ENCODE results near the gene ACYP1.
"Not testable (repeated sequence)": the region's sequence is repeated elsewhere in the genome, so short reads cannot be mapped to it uniquely, and the experiment has no call there.

Gene ACYP1

DNA sequence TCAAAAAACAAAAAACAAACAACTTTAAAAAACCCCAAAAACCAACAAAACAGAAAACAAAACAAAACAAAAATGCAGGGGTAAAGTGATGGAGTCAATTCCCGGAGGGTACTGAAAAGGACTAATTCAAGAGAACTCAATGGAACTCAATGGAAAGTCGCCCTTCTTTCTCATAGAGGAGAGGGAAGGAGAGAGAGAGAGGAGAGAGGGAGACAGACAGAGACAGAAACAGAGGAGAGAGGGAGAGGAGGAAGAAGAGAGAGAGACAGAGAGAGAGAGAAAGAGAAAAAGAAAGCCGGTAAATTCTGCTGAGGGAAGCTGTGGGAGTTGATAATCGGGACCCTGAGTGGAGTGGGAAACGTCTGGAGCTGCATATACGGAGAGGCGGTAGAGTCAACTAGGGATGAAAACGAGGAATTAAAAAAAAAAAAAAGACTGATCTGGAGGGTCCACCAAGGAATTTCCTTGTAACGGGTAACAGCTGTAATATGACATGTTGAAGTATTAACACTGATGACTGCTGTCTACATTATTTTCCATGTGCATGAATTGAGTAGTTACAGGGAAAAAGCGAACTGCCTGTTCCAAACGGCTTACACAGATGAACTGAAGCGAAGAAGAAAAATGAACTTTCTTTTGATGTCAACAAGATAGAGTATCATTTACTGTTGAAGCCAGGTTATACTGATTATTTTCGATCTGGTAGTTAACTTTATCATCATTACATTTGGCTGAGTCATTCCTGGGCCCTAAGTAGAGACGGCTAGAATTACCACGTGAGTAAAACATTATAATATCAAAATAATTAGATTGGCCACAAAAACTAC is 4.7 kb upstream of the ACYP1 start:
- no peak for DNase-seq (ENCODE audit: low spot score)

DNA sequence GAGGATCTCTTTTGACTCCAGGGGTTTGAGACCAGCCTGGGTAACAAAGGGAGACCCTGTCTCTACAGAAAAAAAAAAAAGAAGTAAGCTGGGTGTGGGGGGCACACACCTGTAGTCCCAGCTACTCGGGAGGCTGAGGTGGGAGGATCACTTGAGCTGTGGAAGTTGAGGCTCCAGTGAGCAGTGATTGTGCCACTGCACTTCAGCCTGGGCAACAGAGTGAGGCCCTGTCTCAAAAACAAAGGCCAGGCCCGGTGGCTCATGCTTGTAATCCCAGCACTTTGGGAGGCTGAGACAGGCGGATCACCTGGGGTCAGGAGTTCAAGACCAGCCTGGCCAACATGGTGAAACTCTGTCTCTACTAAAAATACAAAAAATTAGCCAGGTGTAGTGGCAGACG is 3.9 kb upstream of the ACYP1 start:
- not testable (repeated sequence) for DNase-seq (ENCODE audit: low spot score)

DNA sequence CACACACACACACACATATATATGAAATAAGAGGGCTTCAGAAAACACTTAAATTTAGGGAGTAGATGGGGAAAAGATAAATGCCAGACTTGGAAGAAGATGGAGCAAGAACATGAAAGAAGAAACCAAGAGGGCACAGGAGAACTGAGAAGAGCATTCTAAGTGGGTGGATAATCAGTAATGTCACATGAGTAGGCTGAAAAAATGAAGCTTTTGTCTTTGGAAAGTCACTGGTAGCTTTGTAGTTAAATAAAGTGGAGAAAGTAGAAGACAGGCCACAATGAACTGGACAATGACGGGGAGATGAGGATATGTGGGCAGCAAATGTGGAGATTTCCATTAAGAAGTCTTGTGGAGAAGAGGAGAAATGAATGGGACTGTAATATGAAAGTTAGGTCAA is 3.4 kb upstream of the ACYP1 start:
- DNase-seq (ENCODE audit: low spot score), result no peak

DNA sequence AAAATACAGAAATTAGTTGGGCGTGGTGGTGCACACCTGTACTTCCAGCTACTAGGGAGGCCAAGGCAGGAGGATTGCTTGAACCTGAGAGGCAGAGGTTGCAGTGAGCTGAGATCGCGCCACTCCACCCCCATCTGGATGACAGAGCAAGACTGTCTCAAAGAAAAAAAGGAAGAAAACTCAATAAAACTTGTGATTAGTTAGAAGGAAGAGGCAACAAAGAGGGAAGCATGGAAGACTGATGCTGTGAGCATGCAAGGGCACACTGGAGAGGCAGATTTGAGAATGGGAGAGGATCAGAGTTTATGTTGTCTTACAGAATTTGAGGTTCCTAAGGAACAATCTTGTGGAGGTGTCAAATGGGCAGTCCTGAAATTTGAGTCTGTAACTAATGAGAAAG is 2.9 kb upstream of the ACYP1 start:
- DNase-seq (ENCODE audit: low spot score), result no peak

GRCh38 chr14:75064205-75064567 is 362 bp upstream of the ACYP1 start:
- DNase-seq (ENCODE audit: low spot score), result no peak

GRCh38 chr14:75063013-75063412 is 811 bp downstream of the ACYP1 start:
- DNase-seq (ENCODE audit: low spot score), result no peak

DNA sequence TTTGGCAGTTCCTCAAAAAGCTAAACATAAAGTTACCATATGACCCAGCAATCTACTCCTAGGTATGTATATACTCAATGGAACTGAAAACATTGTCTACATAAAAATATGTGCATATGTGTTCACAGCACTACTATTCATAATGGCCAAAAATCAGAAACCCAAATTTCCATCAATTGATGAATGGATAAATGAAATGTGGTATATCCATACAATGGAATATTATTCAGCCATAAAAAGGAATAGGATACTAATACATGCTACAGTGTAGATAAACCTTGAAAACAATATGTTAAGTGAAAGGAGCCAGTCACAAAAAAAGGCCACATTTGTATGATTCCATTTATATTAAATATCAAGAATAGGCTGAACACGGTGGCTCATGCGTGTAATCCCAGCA is 3.4 kb downstream of the ACYP1 start:
- no peak for DNase-seq (ENCODE audit: low spot score)

- DNase-seq (ENCODE audit: low spot score), result no peak
Observed at GRCh38 chr14:75059642-75060041, 4.2 kb downstream of the ACYP1 start.

GRCh38 chr14:75054421-75054820 is 9.4 kb downstream of the ACYP1 start:
- no peak for DNase-seq (ENCODE audit: low spot score)

DNA sequence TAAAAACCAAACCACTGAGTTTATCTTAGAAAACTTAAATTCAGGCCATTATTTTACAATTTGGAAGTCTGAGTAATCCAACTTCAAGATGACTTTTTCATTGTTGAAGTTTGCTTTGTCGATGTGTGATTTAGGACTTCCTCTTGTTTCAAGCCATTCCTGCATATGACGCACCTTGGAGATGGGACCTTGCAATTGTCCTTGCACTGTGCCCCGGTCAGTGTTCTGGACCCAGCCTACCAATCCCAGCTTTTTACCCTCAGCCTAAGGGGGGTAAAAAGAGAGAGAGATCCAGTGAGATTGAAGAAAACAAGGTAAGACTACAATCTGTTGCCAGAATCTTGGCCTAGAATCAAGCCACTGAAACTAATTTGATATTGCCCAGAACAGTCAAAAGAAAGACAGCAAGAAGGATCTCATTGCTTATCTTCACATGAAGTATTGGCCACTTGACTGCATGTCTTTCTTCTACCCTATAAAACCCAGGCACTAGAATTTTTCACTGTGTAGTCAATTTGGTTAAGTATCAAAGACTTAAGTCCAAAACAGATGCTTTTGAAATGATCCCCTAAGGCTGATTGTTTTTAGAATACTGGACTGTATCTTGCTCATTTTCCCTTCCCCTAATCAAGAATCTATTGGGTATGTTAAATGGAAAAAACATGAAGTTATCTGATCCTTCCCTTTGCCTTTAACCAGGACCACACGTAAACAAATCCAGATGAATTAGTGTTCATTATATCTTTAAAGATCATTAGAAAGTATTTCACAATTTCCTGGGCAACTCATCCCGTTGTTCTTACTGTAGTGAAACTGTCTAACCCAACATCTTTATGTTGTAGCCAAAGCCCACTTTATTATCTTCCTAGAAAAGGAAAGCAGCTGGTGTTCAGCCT is 10.2 kb downstream of the ACYP1 start:
- no peak for DNase-seq (ENCODE audit: low spot score)

- DNase-seq (ENCODE audit: low spot score), result no peak
Observed at GRCh38 chr14:75051556-75051899, 12.3 kb downstream of the ACYP1 start.

DNA sequence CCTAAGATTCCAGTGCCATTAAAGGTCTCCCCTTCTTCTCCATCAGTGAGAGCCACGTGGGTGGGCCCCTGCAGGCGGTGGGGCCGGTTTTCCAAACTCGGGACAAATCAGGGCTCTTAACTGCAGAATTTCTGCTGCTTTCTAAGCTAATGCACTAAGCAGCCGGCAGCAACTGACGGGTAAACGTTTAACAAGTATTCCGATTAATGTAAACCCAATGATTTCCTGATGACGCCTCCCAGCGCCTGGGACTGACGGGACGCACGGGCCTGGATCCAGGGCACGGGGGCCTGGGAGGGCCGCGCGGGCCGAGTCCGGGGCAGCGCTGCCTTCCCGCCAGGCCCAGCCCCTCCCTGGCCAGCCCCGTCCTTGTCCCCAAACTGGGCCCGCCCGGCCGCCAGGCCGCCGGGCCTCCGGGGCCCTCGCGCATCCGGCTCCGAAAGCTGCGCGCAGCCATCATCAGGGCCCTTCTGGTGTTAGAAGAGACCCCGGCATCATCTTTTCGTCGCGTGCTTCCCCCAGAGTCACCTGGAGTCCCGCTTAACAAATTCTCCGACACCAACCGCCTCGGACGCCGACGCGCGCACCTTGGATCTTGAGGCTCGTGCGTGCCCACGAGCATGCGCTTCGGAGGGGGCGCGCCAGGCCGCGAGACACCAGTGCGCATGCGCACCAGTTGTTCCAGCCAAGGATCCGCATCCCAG is 12.8 kb downstream of the ACYP1 start, which contains the start of gene MLH3:
Gene MLH3 (minus strand): TSS at position 616 of the 704 bp plus-strand sequence. CDS start 1,812 bp downstream, outside the sequence.
- DNase-seq (ENCODE audit: low spot score), result peak; percentile 79

GRCh38 chr14:75049731-75050201 is 14.1 kb downstream of the ACYP1 start:
- no peak for DNase-seq (ENCODE audit: low spot score)

- no peak for DNase-seq (ENCODE audit: low spot score)
Observed at GRCh38 chr14:75049136-75049535, 14.7 kb downstream of the ACYP1 start.

DNA sequence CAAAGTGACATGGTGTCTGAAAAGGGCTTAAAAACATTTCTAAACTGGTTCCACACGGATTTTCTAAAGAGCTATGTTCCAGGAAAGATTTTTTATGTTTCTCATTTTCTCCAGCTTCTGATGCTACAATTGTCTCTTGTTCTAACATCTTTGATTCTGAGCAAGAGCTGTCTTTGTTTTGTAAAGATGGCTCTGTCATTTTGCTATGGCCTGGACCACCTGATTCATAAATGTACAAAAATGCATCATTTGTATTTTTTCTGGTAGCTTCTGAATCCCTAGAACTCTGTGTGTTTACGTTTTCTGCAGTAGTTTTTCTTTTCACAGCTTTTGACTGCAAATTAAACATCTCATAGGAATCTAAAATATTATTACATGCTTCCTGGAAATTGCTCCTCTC is 15.7 kb downstream of the ACYP1 start:
- no peak for DNase-seq (ENCODE audit: low spot score)

DNA sequence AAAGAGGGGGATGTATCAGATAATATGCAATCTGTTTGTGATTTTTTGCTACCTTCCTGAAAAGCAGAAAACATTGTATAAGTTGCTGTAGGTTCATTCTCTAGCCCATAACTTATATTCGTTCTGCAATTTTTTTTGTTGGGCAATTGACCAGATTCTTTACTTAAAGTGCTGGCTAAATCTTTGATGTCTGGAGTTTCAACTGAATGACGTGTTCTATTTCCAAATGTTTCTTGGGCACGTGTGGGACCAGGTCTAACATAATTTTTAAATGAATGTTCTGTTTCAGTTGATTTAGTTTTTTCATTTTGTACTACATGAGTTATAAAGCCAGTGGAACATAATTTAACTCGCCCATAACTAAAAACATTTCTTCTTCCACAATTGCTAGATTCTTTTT is 16.3 kb downstream of the ACYP1 start:
- no peak for DNase-seq (ENCODE audit: low spot score)

DNA sequence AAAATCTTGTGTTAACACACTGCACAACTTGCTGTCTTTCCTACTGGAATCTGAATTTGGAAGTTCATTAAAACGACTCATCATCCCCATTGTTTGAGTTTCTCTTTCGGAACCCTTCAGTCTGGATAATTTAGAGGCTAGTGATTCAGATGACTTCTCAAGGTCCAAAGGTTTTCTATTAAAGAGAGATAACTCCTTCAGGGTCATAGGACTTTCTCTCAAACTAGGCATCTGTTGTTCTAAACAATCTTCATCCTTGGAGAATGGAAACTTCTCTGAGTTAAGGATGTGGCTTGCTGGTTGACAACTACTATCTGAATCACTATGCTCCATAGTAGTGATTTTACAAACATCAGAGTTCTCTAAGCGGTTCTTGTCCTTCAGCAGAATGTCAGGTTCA is 16.9 kb downstream of the ACYP1 start:
- no peak for DNase-seq (ENCODE audit: low spot score)

GRCh38 chr14:75046275-75046674 is 17.5 kb downstream of the ACYP1 start:
- no peak for DNase-seq (ENCODE audit: low spot score)

DNA sequence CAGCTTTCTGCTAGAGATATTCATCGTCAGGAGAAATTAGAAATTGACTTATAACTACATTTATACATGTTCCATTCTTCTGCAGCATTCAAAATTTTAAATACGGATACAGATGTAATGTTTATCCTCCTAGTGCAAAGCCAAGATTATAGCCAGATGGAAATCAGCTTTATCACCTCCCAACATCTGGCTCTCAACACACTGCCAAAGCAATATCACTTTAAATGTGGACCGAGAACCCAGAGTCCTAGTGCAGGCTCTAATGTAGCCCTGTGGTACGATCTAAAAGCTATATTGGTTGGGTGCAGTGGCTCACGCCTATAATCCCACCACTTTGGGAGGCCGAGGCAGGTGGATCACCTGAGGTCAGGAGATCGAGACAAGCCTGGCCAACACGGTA is 19.1 kb downstream of the ACYP1 start:
- no peak for DNase-seq (ENCODE audit: low spot score)

- DNase-seq (ENCODE audit: low spot score), result no peak
Observed at GRCh38 chr14:75044322-75044721, 19.5 kb downstream of the ACYP1 start.

DNA sequence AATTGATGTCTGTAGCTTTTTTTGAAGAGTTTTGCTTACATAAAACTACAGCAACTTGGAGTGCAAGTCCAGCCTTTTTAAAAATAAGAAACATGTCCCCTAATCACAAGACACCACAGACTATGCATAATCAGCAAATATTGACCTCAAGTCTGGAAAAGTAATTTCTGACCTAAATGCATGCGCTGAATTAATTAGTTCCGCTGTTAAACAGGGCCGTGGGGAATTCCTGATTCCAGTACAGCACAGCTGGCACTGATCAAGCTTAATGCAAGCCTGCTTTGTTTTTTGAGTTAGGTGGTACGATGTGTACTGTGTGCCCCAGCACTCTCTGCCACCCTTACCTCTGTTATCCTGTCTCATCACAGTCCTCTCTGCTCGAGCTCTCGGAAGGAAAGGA is 21.8 kb downstream of the ACYP1 start:
- no peak for DNase-seq (ENCODE audit: low spot score)

GRCh38 chr14:75041613-75042012 is 22.2 kb downstream of the ACYP1 start:
- no peak for DNase-seq (ENCODE audit: low spot score)

DNA sequence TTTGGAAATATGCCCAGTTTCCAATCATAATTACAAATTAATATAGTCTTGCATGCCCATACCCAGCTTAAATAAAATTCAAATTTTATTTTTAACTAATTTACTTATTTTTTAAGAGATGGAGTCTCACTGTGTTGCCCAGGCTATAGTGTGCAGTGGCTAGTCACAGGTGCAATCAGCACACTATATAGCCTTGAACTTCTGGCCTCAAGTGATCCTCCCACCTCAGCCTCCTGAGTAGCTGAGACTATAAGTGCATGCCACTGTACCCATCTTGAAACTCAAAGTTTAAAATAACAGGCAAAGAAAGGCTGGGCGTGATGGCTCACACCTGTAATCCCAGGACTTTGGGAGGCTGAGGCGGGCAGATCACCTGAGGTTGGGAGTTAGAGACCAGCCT is 22.9 kb downstream of the ACYP1 start:
- no peak for DNase-seq (ENCODE audit: low spot score)
